ENCODE data around the gene VPS26B. TPM values are rescaled to one million over a fixed set of nuclear protein-coding genes. Genes with fewer than 3 reads are reported as not detected.

Gene VPS26B
- total RNA-seq, 1 experiment from 2014 or later, result 69.4 TPM

DNA sequence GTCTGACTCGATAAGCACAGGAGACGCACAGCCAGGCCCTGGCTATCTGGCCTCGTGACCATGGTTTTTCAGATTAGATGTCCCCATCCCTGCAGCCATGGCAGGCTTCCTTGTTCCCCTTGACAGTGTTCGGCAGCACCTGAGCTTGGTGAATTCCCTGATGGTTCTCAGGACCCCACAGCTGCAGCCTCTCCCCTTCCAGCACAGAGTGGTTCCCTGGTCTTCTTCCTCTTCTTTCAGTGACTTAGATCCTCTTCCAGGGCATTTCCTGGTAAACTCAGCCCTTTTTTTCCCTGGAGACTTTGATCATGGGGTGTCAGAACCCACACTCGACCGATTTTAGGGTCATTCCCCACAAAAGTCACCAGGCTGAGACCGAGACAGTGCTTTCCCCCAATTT is 66.2 kb downstream of the VPS26B start:
- TF ChIP-seq TCF7L2 (IDR thresholded peaks at IDR 0.05; ENCODE audit: low read depth, low read length), result no peak
- TF ChIP-seq, protein P1, sequence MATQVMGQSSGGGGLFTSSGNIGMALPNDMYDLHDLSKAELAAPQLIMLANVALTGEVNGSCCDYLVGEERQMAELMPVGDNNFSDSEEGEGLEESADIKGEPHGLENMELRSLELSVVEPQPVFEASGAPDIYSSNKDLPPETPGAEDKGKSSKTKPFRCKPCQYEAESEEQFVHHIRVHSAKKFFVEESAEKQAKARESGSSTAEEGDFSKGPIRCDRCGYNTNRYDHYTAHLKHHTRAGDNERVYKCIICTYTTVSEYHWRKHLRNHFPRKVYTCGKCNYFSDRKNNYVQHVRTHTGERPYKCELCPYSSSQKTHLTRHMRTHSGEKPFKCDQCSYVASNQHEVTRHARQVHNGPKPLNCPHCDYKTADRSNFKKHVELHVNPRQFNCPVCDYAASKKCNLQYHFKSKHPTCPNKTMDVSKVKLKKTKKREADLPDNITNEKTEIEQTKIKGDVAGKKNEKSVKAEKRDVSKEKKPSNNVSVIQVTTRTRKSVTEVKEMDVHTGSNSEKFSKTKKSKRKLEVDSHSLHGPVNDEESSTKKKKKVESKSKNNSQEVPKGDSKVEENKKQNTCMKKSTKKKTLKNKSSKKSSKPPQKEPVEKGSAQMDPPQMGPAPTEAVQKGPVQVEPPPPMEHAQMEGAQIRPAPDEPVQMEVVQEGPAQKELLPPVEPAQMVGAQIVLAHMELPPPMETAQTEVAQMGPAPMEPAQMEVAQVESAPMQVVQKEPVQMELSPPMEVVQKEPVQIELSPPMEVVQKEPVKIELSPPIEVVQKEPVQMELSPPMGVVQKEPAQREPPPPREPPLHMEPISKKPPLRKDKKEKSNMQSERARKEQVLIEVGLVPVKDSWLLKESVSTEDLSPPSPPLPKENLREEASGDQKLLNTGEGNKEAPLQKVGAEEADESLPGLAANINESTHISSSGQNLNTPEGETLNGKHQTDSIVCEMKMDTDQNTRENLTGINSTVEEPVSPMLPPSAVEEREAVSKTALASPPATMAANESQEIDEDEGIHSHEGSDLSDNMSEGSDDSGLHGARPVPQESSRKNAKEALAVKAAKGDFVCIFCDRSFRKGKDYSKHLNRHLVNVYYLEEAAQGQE (IDR thresholded peaks at IDR 0.05; ENCODE audit: insufficient read depth in 1 of 2, low read depth in 2 of 2, low read length in 1 of 2), result no peak
- TF ChIP-seq, protein P2, sequence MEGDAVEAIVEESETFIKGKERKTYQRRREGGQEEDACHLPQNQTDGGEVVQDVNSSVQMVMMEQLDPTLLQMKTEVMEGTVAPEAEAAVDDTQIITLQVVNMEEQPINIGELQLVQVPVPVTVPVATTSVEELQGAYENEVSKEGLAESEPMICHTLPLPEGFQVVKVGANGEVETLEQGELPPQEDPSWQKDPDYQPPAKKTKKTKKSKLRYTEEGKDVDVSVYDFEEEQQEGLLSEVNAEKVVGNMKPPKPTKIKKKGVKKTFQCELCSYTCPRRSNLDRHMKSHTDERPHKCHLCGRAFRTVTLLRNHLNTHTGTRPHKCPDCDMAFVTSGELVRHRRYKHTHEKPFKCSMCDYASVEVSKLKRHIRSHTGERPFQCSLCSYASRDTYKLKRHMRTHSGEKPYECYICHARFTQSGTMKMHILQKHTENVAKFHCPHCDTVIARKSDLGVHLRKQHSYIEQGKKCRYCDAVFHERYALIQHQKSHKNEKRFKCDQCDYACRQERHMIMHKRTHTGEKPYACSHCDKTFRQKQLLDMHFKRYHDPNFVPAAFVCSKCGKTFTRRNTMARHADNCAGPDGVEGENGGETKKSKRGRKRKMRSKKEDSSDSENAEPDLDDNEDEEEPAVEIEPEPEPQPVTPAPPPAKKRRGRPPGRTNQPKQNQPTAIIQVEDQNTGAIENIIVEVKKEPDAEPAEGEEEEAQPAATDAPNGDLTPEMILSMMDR (IDR thresholded peaks at IDR 0.05), result no peak
- no peak for TF ChIP-seq POLR2AphosphoS5 (IDR thresholded peaks at IDR 0.05; ENCODE audit: low read depth, low read length)
- no peaks in the 10 kb centered on the region for H3K4me1 ChIP-seq (ENCODE audit: control insufficient read depth, insufficient read depth, low read length)
- DNase-seq (ENCODE audit: low read depth, low spot score) (no peak), ATAC-seq (no peak)
- ChIA-PET CTCF (no interaction called here), POLR2A (no interaction called here)
- H3K27ac ChIP-seq (ENCODE audit: low read length), result no peak overlapping the region
- H3K4me3 ChIP-seq (ENCODE audit: low read depth in 2 of 2, low read length in 2 of 2), result no peak overlapping the region
- H3K36me3 ChIP-seq (ENCODE audit: control insufficient read depth, insufficient read depth, low read length), result no peaks in the 10 kb centered on the region
- H3K9me3 ChIP-seq (ENCODE audit: control insufficient read depth, insufficient read depth, low read depth, low read length), result no peaks in the 10 kb centered on the region
- intact Hi-C loops (cut with micrococcal nuclease; ENCODE audit: unreplicated experiment), result no loop called here
- no peaks in the 10 kb centered on the region for H3K27me3 ChIP-seq (ENCODE audit: control insufficient read depth, insufficient read depth, low read length)
- in situ Hi-C loops (cut with HindIII; ENCODE audit: low pct_unique_long_range_greater_than_20kb, low sequenced_read_pairs), result no loop called here
- no TSS peak for BruUV-seq (replicated peaks)

DNA sequence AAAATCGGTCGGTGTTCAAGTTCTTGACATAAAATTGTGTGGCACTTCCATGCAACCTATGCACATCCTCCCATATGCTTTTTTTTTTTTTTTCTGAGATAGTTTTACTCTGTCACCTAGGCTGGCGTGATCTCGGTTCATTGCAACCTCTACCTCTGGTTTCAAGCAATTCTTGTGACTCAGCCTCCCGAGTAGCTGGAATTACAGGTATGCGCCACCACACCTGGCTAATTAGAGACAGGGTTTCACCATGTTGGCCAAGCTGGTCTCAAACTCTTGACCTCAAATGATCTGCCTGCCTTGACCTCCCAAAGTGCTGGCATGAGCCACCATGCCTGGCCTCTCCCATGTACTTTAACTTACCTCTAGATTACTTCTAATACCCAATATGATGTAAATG is 66.7 kb downstream of the VPS26B start:
- Histone ChIP-seq H3K4me3 (ENCODE audit: low read depth in 2 of 2, low read length in 2 of 2) (no peak overlapping the region), H3K27ac (ENCODE audit: low read length) (no peak overlapping the region), H3K4me1 (ENCODE audit: control insufficient read depth, insufficient read depth, low read length) (no peaks in the 10 kb centered on the region), H3K27me3 (ENCODE audit: control insufficient read depth, insufficient read depth, low read length) (0 out of 2 replicates have a peak, but pooled peaks cover 2% of the 10 kb centered on the region), H3K36me3 (ENCODE audit: control insufficient read depth, insufficient read depth, low read length) (no peaks in the 10 kb centered on the region), H3K9me3 (ENCODE audit: control insufficient read depth, insufficient read depth, low read depth, low read length) (no peaks in the 10 kb centered on the region)
- TF ChIP-seq, protein P2 (IDR thresholded peaks at IDR 0.05), result no peak
- no peak for TF ChIP-seq SIN3A (IDR thresholded peaks at IDR 0.05; ENCODE audit: borderline replicate concordance, insufficient read depth, low read depth, low read length)
- no peak for TF ChIP-seq TCF7L2 (IDR thresholded peaks at IDR 0.05; ENCODE audit: low read depth, low read length)
- no peak for TF ChIP-seq POLR2AphosphoS5 (IDR thresholded peaks at IDR 0.05; ENCODE audit: low read depth, low read length)
- DNase-seq (ENCODE audit: low read depth, low spot score) (no peak), ATAC-seq (no peak)
- POLR2A ChIA-PET, result no interaction called here
- CTCF ChIA-PET, result no interaction called here
- in situ Hi-C loops (cut with HindIII; ENCODE audit: low pct_unique_long_range_greater_than_20kb, low sequenced_read_pairs) (no loop called here), intact Hi-C loops (cut with micrococcal nuclease; ENCODE audit: unreplicated experiment) (no loop called here)
- BruUV-seq (replicated peaks), result no TSS peak

Measured in Panc1 (cell line).